Measurements from ENCODE around the gene USP15. TPM values are rescaled to one million over a fixed set of nuclear protein-coding genes. Genes with fewer than 3 reads are reported as not detected.

USP15 gene
- total and polyA plus RNA-seq, 2 of the 8 experiments (the other 6 are each of a cell fraction or from before 2014, with no cell fraction given), result 12.7 to 38.6 TPM

DNA sequence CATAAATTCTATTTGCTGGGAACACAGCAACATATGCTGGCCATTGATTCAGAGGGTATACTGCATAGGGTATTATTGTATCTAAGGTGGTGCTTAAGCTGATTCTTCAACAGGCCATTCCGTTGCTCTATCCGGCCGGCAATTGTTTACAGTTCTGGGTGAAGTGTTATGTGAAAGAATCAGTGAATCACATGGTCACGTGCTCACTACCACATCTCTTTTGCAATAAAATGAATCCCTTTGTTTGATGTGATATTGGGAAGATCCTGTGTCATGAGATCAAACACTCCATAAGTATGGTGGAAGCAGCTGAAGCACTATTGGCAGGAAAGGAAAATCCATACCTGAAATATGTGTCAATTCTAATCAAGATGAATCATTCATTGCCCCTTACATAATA is 7.6 kb upstream of the USP15 start:
- Histone ChIP-seq H3K79me2 (ENCODE audit: control insufficient read depth in 1 of 2, insufficient read depth in 2 of 2, low read length in 2 of 2) (no peaks in the 10 kb centered on the region), H3K23me2 (ENCODE audit: low read depth, low read length) (no peaks in the 10 kb centered on the region), H2BK15ac (ENCODE audit: low read length) (no peak overlapping the region), H2BK20ac (ENCODE audit: low read length) (no peak overlapping the region), H2BK120ac (replicated peaks; ENCODE audit: low read depth, low read length) (no peak overlapping the region), H3K4me3 (ENCODE audit: extremely low read depth in 1 of 4, insufficient read depth in 2 of 4, low read depth in 3 of 4, low read length in 4 of 4) (no peak overlapping the region), H2BK5ac (ENCODE audit: low read depth, low read length) (no peak overlapping the region), H3K4me2 (ENCODE audit: insufficient read depth in 1 of 2, low read depth in 2 of 2, low read length in 2 of 2) (no peak overlapping the region), H3K23ac (ENCODE audit: insufficient read length) (no peak overlapping the region), H2AFZ (ENCODE audit: low read length) (no peak overlapping the region), H3K36me3 (ENCODE audit: control insufficient read depth in 2 of 4, insufficient read depth in 4 of 4, low read length in 3 of 4) (no peaks in the 10 kb centered on the region), H3K27ac (ENCODE audit: low read depth, low read length) (no peak overlapping the region), H3K18ac (ENCODE audit: extremely low read depth, low read length) (no peak overlapping the region), H3K79me1 (ENCODE audit: low read depth, low read length) (no peaks in the 10 kb centered on the region), H2BK12ac (ENCODE audit: low read depth, low read length) (no peak overlapping the region), H3K56ac (replicated peaks; ENCODE audit: insufficient read length, low read depth, low read length) (no peak overlapping the region), H2AK5ac (ENCODE audit: low read depth, low read length) (no peak overlapping the region), H3K27me3 (replicated peaks in 1 of 4; ENCODE audit: control insufficient read depth in 3 of 4, extremely low read depth in 1 of 4, insufficient read depth in 3 of 4, low read length in 3 of 4) (no peaks in the 10 kb centered on the region), H4K5ac (ENCODE audit: insufficient read length, low read depth, low read length) (no peak overlapping the region), H4K20me1 (replicated peaks in 1 of 2; ENCODE audit: control insufficient read depth in 1 of 2, insufficient read depth in 2 of 2, low read length in 2 of 2) (no peaks in the 10 kb centered on the region), H3K9me3 (ENCODE audit: insufficient read depth in 2 of 2, low read depth in 1 of 2, low read length in 1 of 2) (no peaks in the 10 kb centered on the region), H4K91ac (replicated peaks; ENCODE audit: insufficient read length, low read length) (no peak overlapping the region), H3K9ac (replicated peaks in 1 of 4; ENCODE audit: extremely low read depth in 1 of 4, low read depth in 3 of 4, low read length in 3 of 4) (no peak overlapping the region), H3K4me1 (replicated peaks in 1 of 4; ENCODE audit: control insufficient read depth in 3 of 4, insufficient read depth in 4 of 4, low read length in 3 of 4) (peaks cover 0 to 4% (median 1%) of the 10 kb centered on the region in 4 experiments; a peak in 1 of 7 replicates), H3K14ac (ENCODE audit: insufficient read length) (no peak overlapping the region), H3K4ac (replicated peaks; ENCODE audit: insufficient read length, low read depth, low read length) (no peak overlapping the region), H4K8ac (ENCODE audit: extremely low read depth, insufficient read depth, low read length) (no peak overlapping the region)
- FAIRE-seq (no peak), DNase-seq (ENCODE audit: low read depth in 1 of 2, low spot score in 2 of 2) (no peak)
- ChIA-PET POLR2A (ENCODE audit: partially characterized antibody) (interaction anchor here (1.7 kb wide), 1 partner anchor 7 kb away, joined by 9 read pairs; the partner anchor contains the start of gene USP15), CTCF (ENCODE audit: partially characterized antibody) (interaction anchor here (1.9 kb wide), 1 partner anchor 43 kb away, joined by 4 read pairs; no protein-coding TSS in a partner anchor)
- TF ChIP-seq RAD21 (IDR thresholded peaks at IDR 0.05 in 1 of 2, conservative IDR thresholded peaks at IDR 0.05 in 1 of 2; ENCODE audit: low read depth in 2 of 2, low read length in 2 of 2), result no peak
- TF ChIP-seq, protein P1, sequence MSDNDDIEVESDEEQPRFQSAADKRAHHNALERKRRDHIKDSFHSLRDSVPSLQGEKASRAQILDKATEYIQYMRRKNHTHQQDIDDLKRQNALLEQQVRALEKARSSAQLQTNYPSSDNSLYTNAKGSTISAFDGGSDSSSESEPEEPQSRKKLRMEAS (IDR thresholded peaks at IDR 0.05), result no peak
- TF ChIP-seq CTBP2 (IDR thresholded peaks at IDR 0.05; ENCODE audit: borderline replicate concordance, insufficient read depth, insufficient read length, low read length), result no peak
- TF ChIP-seq CBX8 (IDR thresholded peaks at IDR 0.05; ENCODE audit: borderline replicate concordance, low read depth, low read length), result no peak
- no peak for TF ChIP-seq HDAC2 (IDR thresholded peaks at IDR 0.05; ENCODE audit: borderline replicate concordance in 1 of 2, low read depth in 2 of 2, low read length in 2 of 2)
- WGBS, 2 experiments (ENCODE audit: extremely low coverage in 1 of 2, insufficient coverage in 1 of 2, insufficient read length in 1 of 2, insufficient replicate concordance in 2 of 2, low coverage in 1 of 2, low lambda C conversion rate in 2 of 2, missing lambda C conversion rate in 1 of 2), result 73% methylated on average over 4 of the region's 4 CpGs; no CpG with 5 or more reads in 1 of the 2 experiments

All from H1 (cell line).